ENCODE data around the gene LIMS1. TPM values are rescaled to one million over a fixed set of nuclear protein-coding genes. Genes with fewer than 3 reads are reported as not detected.
"Not testable (repeated sequence)": the region's sequence is repeated elsewhere in the genome, so short reads cannot be mapped to it uniquely, and the experiment has no call there.

LIMS1 gene, protein sequence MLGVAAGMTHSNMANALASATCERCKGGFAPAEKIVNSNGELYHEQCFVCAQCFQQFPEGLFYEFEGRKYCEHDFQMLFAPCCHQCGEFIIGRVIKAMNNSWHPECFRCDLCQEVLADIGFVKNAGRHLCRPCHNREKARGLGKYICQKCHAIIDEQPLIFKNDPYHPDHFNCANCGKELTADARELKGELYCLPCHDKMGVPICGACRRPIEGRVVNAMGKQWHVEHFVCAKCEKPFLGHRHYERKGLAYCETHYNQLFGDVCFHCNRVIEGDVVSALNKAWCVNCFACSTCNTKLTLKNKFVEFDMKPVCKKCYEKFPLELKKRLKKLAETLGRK
- total RNA-seq: 100 to 1,000 TPM in 1 of 2 donors, 10 to 100 TPM in 1; 76.7 to 100 TPM
- polyA plus RNA-seq: 100 to 1,000 TPM in 1 of 2 donors, 10 to 100 TPM in 1; 48.0 to 111 TPM
- long read RNA-seq, donor 1, full-length matches to known transcripts: 154 of 188 reads
- long read RNA-seq, donor 1, partial matches to known transcripts: 5 of 188 reads
- long read RNA-seq, donor 1, other reads (novel, unspliced or antisense): 29 of 188 reads
- long read RNA-seq, donor 2, full-length matches to known transcripts: 18 of 46 reads
- long read RNA-seq, donor 2, partial matches to known transcripts: 14 of 46 reads
- long read RNA-seq, donor 2, other reads (novel, unspliced or antisense): 14 of 46 reads

DNA sequence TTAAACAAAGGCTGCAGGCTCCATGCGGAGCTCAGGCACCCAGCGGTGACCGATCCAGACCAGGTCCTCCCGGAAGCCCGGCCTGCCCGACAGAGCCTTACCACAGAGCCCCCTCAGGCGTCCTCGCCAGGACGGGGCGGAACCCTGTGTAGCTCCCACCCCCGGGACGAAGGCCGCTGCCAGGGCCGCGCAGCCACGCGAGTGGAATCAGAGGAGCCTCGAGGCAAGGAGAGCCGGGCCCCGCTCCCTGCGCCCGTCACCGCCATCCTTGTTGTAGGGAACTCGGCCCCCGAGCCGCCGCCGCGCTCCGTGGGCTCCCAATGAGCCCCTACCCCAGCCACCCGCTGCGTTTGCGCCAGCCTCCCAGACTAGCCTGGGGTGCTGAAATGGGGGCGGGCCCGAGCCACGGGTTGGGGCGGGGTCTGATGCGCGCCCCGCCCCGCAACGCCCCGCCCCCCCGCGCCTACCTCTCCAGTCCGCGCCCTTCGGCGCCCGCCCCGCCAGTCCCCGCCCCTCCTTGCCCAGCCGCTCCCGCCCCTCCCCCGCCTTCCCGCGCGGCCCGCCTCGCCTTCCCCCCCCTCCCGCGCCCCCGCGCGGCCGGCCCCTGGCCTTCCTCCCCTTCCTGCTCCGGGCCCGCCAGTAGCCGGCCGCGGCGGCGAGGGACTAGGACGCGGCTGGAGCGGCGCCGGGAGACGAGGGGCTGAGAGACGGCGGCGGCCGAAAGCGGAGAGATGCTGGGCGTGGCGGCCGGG lies at the start of gene LIMS1:
LIMS1 (plus strand) TSS at position 639 of the 752 bp plus-strand sequence; CDS start at position 732, 93 bp downstream.
- intact Hi-C loops (cut with DNase I): loop anchor here in 1 of 2 donors (5.0 kb wide), 1 partner anchor 87 kb away; the partner anchor contains the start of gene GCC2
- WGBS, 2 donors: 0% methylated on average over 23 to 87 of the region's 87 CpGs
- H3K27me3 ChIP-seq (ENCODE audit: control insufficient read depth in 1 of 2, insufficient read depth in 2 of 2, low read length in 1 of 2): no peaks in the 10 kb centered on the region
- H3K9me3 ChIP-seq (ENCODE audit: control insufficient read depth, low read length): no peaks in the 10 kb centered on the region
- H3K27ac ChIP-seq (ENCODE audit: low read depth in 1 of 2, low read length in 2 of 2): peak within 1 kb of the TSS; percentile 54 to 94
- peaks cover 0 to 4% of the 10 kb centered on the region in 2 donors for H3K4me1 ChIP-seq (ENCODE audit: control insufficient read depth in 1 of 2, insufficient read depth in 2 of 2, low read length in 2 of 2)
- peak within 1 kb of the TSS; percentile 70 to 99 for H3K4me3 ChIP-seq (ENCODE audit: low read length in 2 of 2)
- H3K36me3 ChIP-seq (ENCODE audit: control insufficient read depth in 1 of 2, insufficient read depth in 2 of 2, low read length in 1 of 2): no peaks in the 10 kb centered on the region
- peak; percentile 98 for ATAC-seq (ENCODE audit: low FRiP score)
- peak; percentile 95 to 98 for DNase-seq

DNA sequence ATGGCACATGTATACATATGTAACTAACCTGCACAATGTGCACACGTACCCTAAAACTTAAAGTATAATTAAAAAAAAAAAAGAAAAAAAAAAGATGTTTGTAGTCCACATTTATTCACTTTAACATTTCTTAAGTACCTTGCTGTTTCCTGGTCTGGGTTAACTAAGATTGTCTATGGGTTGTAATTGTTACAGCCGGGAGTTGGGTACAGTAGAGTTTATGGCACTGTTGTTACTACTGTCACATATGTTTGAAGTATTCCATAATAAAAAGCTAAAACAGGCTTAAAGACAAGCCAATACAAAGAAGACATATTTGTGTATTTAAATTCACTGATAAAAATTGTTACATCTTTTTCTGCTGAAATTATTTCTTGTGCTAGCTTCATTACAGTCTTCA lies 49.0 kb upstream of the LIMS1 start:
- H3K9me3 ChIP-seq (ENCODE audit: control insufficient read depth, low read length): no peaks in the 10 kb centered on the region
- WGBS, 2 donors: 95 to 99% methylated on average over 2 of the region's 2 CpGs
- intact Hi-C loops (cut with DNase I): loop anchor here in 1 of 2 donors (10.0 kb wide), 1 partner anchor 100 kb away; no protein-coding TSS in a partner anchor
- DNase-seq: no peak
- H3K27me3 ChIP-seq (ENCODE audit: control insufficient read depth in 1 of 2, insufficient read depth in 2 of 2, low read length in 1 of 2): no peaks in the 10 kb centered on the region
- no peak overlapping the region for H3K4me3 ChIP-seq (ENCODE audit: low read length in 2 of 2)
- no peak for ATAC-seq (ENCODE audit: low FRiP score)
- H3K27ac ChIP-seq (ENCODE audit: low read depth in 1 of 2, low read length in 2 of 2): no peak overlapping the region
- H3K4me1 ChIP-seq (ENCODE audit: control insufficient read depth in 1 of 2, insufficient read depth in 2 of 2, low read length in 2 of 2): no peaks in the 10 kb centered on the region
- peaks cover 0 to 5% of the 10 kb centered on the region in 2 donors for H3K36me3 ChIP-seq (ENCODE audit: control insufficient read depth in 1 of 2, insufficient read depth in 2 of 2, low read length in 1 of 2)

DNA sequence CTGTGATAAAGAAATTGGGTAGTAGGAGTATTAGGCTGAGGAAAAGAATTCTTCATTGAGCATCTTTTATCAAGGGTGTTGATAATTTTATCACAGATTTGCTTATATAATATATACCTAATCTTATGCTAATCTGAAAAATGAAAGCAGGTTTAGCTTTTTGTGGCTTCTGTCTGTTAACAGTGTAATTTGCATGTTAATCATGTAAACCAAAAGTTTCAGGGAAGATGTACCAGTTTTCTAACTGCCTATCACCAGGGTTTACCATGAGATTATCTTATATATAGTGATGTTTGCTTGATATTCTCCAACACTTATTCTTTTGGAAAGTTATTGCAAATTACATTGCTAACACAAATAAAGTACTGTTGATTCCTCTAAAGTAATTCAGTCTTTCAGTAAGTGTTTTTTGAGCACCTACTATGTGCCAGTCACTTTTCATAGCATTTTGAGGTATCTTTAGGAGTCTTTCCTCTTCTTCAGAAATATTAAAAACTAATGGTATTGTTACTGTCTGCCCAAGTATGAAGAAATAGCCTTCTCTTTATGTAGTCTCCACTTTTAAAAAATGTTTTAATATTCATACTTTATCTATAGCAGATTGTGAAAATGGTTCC lies 43.7 kb upstream of the LIMS1 start:
- intact Hi-C loops (cut with DNase I): no loop called here
- no peaks in the 10 kb centered on the region for H3K9me3 ChIP-seq (ENCODE audit: control insufficient read depth, low read length)
- ATAC-seq (ENCODE audit: low FRiP score): no peak

DNA sequence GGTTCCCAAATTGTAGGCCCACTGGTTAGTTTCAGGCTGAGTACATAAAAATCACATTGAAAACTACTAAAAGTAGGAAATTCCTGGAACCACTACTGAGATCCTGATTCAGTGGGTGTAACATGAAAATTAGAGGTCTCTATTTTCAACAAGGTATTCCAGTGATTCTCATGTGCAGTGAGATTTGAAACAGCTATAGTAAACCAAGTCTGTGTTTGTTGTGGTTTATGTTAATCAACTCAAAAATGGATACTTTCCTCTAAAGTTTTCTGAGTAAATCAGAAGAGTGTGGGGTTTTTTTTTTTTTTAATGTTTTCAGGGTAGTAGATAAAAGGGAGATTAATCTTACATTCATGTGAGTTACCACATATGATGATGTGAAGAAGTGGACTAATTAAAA lies 42.4 kb upstream of the LIMS1 start:
- H3K27ac ChIP-seq (ENCODE audit: low read depth in 1 of 2, low read length in 2 of 2): no peak overlapping the region
- intact Hi-C loops (cut with DNase I): no loop called here
- no peaks in the 10 kb centered on the region for H3K4me1 ChIP-seq (ENCODE audit: control insufficient read depth in 1 of 2, insufficient read depth in 2 of 2, low read length in 2 of 2)
- no peaks in the 10 kb centered on the region for H3K27me3 ChIP-seq (ENCODE audit: control insufficient read depth in 1 of 2, insufficient read depth in 2 of 2, low read length in 1 of 2)
- peaks cover 0 to 4% of the 10 kb centered on the region in 2 donors for H3K36me3 ChIP-seq (ENCODE audit: control insufficient read depth in 1 of 2, insufficient read depth in 2 of 2, low read length in 1 of 2)
- no peaks in the 10 kb centered on the region for H3K9me3 ChIP-seq (ENCODE audit: control insufficient read depth, low read length)
- DNase-seq (no peak), ATAC-seq (ENCODE audit: low FRiP score) (no peak)
- H3K4me3 ChIP-seq (ENCODE audit: low read length in 2 of 2): no peak overlapping the region

More for the DNA sequence above, 43.7 kb upstream of the LIMS1 start:
- Histone ChIP-seq H3K36me3 (ENCODE audit: control insufficient read depth in 1 of 2, insufficient read depth in 2 of 2, low read length in 1 of 2) (peaks cover 2 to 4% of the 10 kb centered on the region in 2 donors), H3K27ac (ENCODE audit: low read depth in 1 of 2, low read length in 2 of 2) (no peak overlapping the region), H3K4me1 (ENCODE audit: control insufficient read depth in 1 of 2, insufficient read depth in 2 of 2, low read length in 2 of 2) (no peaks in the 10 kb centered on the region), H3K4me3 (ENCODE audit: low read length in 2 of 2) (no peak overlapping the region), H3K27me3 (ENCODE audit: control insufficient read depth in 1 of 2, insufficient read depth in 2 of 2, low read length in 1 of 2) (no peaks in the 10 kb centered on the region)
- no peak for DNase-seq

DNA sequence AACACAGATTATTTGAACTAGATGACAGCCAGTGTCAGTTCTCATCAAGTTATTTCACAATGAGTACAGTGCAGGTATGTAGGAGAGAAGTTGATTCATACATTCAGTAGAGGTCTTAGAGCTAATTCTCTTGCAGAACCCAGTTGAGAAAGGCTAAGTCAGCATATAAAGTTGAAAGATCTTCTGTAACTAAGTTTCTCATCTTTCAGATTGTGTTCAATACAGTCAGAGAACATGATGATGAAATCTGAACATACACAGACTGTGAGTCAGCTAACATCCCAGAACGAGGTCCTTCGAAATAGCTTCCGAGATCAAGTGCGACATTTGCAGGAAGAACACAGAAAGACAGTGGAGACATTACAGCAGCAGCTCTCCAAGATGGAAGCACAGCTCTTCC lies 41.9 kb upstream of the LIMS1 start:
- 81 to 88% methylated on average over 4 of the region's 4 CpGs for WGBS, 2 donors
- no peak for ATAC-seq (ENCODE audit: low FRiP score)

DNA sequence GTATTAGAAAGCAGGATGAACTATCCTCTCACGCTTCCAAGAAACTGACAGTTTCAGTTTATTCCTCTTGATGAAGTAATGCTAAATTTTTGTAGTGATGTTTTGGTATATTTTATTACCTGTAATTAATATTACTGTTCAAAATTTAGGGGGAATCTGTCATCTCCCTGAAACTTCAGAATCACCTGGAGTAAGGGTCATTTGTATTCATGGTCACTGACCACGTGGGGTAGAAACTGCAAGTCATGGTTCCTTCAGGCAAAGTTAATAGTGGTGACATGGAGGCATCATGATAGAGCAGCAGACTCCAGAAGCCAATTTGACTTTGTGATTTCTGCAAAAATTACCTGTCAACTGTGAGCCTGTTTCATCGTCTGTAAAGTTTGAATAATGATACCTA lies 38.1 kb upstream of the LIMS1 start:
- DNase-seq; H3K27me3 ChIP-seq (ENCODE audit: control insufficient read depth in 1 of 2, insufficient read depth in 2 of 2, low read length in 1 of 2); H3K4me3 ChIP-seq (ENCODE audit: low read length in 2 of 2); H3K4me1 ChIP-seq (ENCODE audit: control insufficient read depth in 1 of 2, insufficient read depth in 2 of 2, low read length in 2 of 2); ATAC-seq (ENCODE audit: low FRiP score); H3K27ac ChIP-seq (ENCODE audit: low read depth in 1 of 2, low read length in 2 of 2); H3K9me3 ChIP-seq (ENCODE audit: control insufficient read depth, low read length); intact Hi-C loops (cut with DNase I); H3K36me3 ChIP-seq (ENCODE audit: control insufficient read depth in 1 of 2, insufficient read depth in 2 of 2, low read length in 1 of 2): not testable (repeated sequence)
- WGBS, 2 donors: 75 to 80% methylated on average over 1 to 2 of the region's 3 CpGs

More for the DNA sequence above, 41.9 kb upstream of the LIMS1 start:
- Histone ChIP-seq H3K9me3 (ENCODE audit: control insufficient read depth, low read length) (no peaks in the 10 kb centered on the region), H3K27me3 (ENCODE audit: control insufficient read depth in 1 of 2, insufficient read depth in 2 of 2, low read length in 1 of 2) (no peaks in the 10 kb centered on the region), H3K4me3 (ENCODE audit: low read length in 2 of 2) (no peak overlapping the region), H3K36me3 (ENCODE audit: control insufficient read depth in 1 of 2, insufficient read depth in 2 of 2, low read length in 1 of 2) (peaks cover 0 to 4% of the 10 kb centered on the region in 2 donors), H3K4me1 (ENCODE audit: control insufficient read depth in 1 of 2, insufficient read depth in 2 of 2, low read length in 2 of 2) (no peaks in the 10 kb centered on the region), H3K27ac (ENCODE audit: low read depth in 1 of 2, low read length in 2 of 2) (no peak overlapping the region)
- intact Hi-C loops (cut with DNase I): no loop called here
- DNase-seq: no peak

DNA sequence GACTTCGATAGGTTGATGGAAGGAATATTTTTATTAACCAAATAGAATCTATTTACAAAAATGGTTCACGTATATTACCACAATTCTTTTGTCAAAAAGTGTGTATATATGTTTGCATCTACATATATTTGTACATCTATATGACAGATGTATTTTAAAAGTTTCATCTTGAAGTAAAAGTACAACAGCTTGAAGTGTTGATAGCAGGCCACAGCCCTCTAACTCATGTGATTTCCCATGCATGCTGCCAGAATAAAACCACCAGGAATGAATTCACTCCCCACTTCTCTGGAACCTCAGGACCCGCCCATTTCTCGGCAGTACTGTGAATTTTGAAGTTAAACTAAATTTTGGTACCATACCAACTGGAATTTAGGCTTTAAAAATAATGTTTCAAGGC lies 26.6 kb upstream of the LIMS1 start:
- H3K4me1 ChIP-seq (ENCODE audit: control insufficient read depth in 1 of 2, insufficient read depth in 2 of 2, low read length in 2 of 2); intact Hi-C loops (cut with DNase I); H3K36me3 ChIP-seq (ENCODE audit: control insufficient read depth in 1 of 2, insufficient read depth in 2 of 2, low read length in 1 of 2); H3K27ac ChIP-seq (ENCODE audit: low read depth in 1 of 2, low read length in 2 of 2); H3K9me3 ChIP-seq (ENCODE audit: control insufficient read depth, low read length); ATAC-seq (ENCODE audit: low FRiP score); DNase-seq; H3K27me3 ChIP-seq (ENCODE audit: control insufficient read depth in 1 of 2, insufficient read depth in 2 of 2, low read length in 1 of 2); H3K4me3 ChIP-seq (ENCODE audit: low read length in 2 of 2): not testable (repeated sequence)
- WGBS, 2 donors: 70 to 90% methylated on average over 3 to 4 of the region's 4 CpGs

DNA sequence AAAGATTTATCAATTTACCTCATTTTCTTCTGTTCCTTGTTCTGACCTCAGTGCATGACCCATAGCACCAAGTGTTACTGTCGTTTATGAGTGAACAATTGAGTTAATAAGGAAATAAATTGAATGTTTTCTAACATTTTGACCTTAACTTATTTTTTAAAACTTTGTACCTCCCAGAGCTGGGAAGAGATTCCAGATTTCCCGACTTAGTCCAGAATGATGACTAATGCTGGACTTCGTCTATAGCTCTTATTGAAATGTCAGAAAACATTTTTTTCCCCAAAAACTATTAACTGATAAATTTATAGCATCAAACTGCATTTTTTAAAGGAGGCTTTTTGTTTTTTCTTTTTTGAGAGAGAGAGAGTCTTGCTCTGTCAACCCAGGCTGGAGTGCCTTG lies 21.8 kb upstream of the LIMS1 start:
- H3K4me1 ChIP-seq (ENCODE audit: control insufficient read depth in 1 of 2, insufficient read depth in 2 of 2, low read length in 2 of 2); intact Hi-C loops (cut with DNase I); DNase-seq; H3K27ac ChIP-seq (ENCODE audit: low read depth in 1 of 2, low read length in 2 of 2); H3K9me3 ChIP-seq (ENCODE audit: control insufficient read depth, low read length); ATAC-seq (ENCODE audit: low FRiP score); H3K36me3 ChIP-seq (ENCODE audit: control insufficient read depth in 1 of 2, insufficient read depth in 2 of 2, low read length in 1 of 2); H3K27me3 ChIP-seq (ENCODE audit: control insufficient read depth in 1 of 2, insufficient read depth in 2 of 2, low read length in 1 of 2); H3K4me3 ChIP-seq (ENCODE audit: low read length in 2 of 2): not testable (repeated sequence)
- WGBS, 2 donors: 55 to 66% methylated on average over 3 of the region's 3 CpGs
